ENCODE data around the gene SEMA4D.

Gene SEMA4D

DNA sequence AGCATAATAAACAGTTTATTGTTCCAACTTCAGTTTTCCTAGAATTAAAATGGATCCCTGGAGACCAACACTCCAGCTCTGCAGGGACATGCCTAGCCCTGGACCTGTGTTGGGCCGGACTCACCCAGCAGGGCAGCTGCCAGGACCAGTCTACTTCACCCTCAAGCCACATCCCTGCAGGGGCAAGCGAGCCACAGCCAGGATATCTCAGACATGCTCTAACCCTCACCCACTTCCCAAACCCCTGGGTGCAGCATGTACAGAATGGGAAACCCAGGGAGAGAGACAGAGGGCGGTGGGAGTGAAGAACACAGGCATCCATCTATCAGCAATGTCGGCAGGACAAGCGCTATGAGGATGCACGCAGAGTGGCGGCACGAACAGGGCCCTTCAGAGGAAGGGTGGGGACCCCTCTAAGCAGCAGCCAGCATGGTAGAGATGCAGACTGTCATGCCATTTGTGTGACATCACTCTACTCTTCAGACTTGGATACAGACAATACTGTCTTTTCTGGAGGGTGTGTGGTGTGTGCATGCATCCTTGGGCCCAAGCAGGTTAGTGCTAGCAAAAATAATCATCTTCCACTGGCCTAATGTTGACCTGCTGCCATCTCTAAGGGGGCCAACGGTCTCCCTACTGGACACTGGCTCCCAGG, 83.1 kb downstream of the SEMA4D start:
- H3K9me3 ChIP-seq (ENCODE audit: low read length), result peaks cover 11% of the 10 kb centered on the region
- H3K36me3 ChIP-seq (ENCODE audit: insufficient read depth, low read length), result no peaks in the 10 kb centered on the region
- H3K4me1 ChIP-seq (ENCODE audit: insufficient read depth, low read length), result peaks cover 19% of the 10 kb centered on the region
- H2AFZ ChIP-seq (ENCODE audit: low read depth, low read length), result no peak overlapping the region
- H3K4me3 ChIP-seq (ENCODE audit: low read length), result no peak overlapping the region
- peaks cover 36% of the 10 kb centered on the region for H3K27me3 ChIP-seq (ENCODE audit: insufficient read depth, low read length)

DNA sequence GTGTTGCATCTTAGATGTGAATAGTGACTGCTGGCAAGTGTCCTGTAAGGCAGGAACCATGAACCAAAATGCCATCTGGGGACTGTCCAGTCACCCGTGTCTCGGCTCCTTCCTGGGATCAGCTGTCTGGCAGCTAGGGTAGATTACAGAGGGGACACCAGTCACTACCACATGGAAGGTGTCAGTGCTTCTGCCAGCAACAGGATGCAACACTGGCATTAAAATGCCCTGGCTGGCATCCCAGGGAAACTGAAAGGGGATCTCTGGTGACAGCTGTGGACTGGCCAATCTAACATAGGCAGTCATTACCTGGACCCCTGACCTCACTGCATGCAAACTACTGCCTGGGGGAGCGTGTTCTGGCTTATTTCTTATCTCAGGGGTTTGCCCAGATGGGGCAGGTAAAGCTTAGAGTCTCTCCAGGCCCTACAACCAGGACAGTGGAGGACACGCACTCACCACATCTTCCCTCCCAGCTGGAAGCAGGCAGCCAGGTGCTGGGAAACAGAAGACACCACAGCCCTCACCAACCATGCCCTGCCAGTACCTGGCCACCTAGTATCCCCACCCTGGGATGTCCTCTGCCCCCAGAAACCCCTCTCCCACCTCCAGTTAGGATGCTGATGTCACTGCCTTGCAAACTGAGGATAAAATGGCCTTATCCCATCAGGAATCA, 83.8 kb downstream of the SEMA4D start:
- Histone ChIP-seq H3K27me3 (ENCODE audit: insufficient read depth, low read length) (peaks cover 41% of the 10 kb centered on the region), H2AFZ (ENCODE audit: low read depth, low read length) (no peak overlapping the region), H3K4me3 (ENCODE audit: low read length) (no peak overlapping the region), H3K36me3 (ENCODE audit: insufficient read depth, low read length) (no peaks in the 10 kb centered on the region), H3K4me1 (ENCODE audit: insufficient read depth, low read length) (peaks cover 19% of the 10 kb centered on the region), H3K9me3 (ENCODE audit: low read length) (peaks cover 12% of the 10 kb centered on the region)

DNA sequence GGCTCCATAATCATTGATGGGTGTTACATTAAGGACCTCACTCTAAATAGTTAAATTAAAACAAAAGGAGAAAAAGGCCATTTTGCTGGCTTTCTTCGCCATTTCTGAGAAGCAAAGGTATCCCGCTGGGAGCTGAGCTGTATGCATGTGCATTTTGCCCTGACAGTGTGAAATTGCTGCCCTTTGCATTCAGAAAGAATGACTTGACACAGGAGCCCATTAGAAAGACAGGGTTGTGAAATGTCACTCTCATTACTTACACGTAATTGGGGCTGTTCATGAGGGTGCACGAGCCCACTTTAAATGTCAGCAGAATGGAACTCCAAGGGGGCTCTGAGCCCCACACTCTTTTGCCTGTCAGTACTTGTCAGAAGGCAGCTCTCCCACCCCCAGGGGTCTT, 85.0 kb downstream of the SEMA4D start:
- H3K36me3 ChIP-seq (ENCODE audit: insufficient read depth, low read length), result no peaks in the 10 kb centered on the region
- peaks cover 19% of the 10 kb centered on the region for H3K4me1 ChIP-seq (ENCODE audit: insufficient read depth, low read length)
- no peak overlapping the region for H3K4me3 ChIP-seq (ENCODE audit: low read length)
- peaks cover 46% of the 10 kb centered on the region for H3K27me3 ChIP-seq (ENCODE audit: insufficient read depth, low read length)
- H3K9me3 ChIP-seq (ENCODE audit: low read length), result peaks cover 12% of the 10 kb centered on the region
- H2AFZ ChIP-seq (ENCODE audit: low read depth, low read length), result no peak overlapping the region

DNA sequence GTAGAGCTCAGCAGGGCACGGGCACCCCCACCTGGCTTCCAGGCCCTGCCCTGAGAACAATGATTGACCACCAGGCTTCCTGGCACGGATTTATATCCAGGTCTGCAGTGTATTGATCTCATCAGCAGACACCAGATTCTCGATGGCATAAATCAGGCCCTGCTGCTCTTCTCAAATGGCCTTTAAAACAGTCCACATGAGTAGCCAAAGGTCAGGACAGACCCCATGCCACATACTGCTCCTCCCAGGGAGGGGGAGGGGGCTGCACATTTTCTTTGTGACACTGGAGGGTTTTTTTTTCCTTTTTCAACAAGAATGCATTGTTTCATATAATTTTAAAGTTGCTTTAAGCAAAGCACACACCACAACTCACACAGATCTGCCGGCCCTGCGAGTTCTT, 85.4 kb downstream of the SEMA4D start:
- peaks cover 11% of the 10 kb centered on the region for H3K9me3 ChIP-seq (ENCODE audit: low read length)
- H3K27me3 ChIP-seq (ENCODE audit: insufficient read depth, low read length), result peaks cover 43% of the 10 kb centered on the region
- no peak overlapping the region for H3K4me3 ChIP-seq (ENCODE audit: low read length)
- H3K36me3 ChIP-seq (ENCODE audit: insufficient read depth, low read length), result no peaks in the 10 kb centered on the region
- H2AFZ ChIP-seq (ENCODE audit: low read depth, low read length), result no peak overlapping the region
- peaks cover 19% of the 10 kb centered on the region for H3K4me1 ChIP-seq (ENCODE audit: insufficient read depth, low read length)

DNA sequence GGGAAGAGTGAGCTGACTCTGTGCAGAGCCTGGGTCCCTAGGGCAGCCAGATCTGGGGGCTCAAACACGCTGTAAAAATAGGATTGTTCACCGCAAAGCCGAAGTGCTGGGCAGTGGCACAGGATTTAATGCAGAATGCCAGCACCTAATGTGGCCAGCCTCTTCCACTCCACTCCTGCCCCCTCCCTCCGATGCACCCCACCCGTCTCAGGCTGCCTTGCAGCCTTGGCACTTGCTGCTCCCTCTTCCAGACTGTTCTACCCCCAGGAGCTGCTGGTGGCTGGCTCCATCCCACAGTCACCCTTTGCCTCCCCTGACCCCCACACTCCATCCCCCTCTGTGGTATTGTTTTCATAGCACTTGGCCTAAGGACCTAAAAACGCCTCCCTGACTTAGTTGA, 86.2 kb downstream of the SEMA4D start:
- peaks cover 19% of the 10 kb centered on the region for H3K4me1 ChIP-seq (ENCODE audit: insufficient read depth, low read length)
- H2AFZ ChIP-seq (ENCODE audit: low read depth, low read length), result no peak overlapping the region
- peaks cover 14% of the 10 kb centered on the region for H3K9me3 ChIP-seq (ENCODE audit: low read length)
- H3K27me3 ChIP-seq (ENCODE audit: insufficient read depth, low read length), result peaks cover 45% of the 10 kb centered on the region
- H3K36me3 ChIP-seq (ENCODE audit: insufficient read depth, low read length), result no peaks in the 10 kb centered on the region
- H3K4me3 ChIP-seq (ENCODE audit: low read length), result no peak overlapping the region

DNA sequence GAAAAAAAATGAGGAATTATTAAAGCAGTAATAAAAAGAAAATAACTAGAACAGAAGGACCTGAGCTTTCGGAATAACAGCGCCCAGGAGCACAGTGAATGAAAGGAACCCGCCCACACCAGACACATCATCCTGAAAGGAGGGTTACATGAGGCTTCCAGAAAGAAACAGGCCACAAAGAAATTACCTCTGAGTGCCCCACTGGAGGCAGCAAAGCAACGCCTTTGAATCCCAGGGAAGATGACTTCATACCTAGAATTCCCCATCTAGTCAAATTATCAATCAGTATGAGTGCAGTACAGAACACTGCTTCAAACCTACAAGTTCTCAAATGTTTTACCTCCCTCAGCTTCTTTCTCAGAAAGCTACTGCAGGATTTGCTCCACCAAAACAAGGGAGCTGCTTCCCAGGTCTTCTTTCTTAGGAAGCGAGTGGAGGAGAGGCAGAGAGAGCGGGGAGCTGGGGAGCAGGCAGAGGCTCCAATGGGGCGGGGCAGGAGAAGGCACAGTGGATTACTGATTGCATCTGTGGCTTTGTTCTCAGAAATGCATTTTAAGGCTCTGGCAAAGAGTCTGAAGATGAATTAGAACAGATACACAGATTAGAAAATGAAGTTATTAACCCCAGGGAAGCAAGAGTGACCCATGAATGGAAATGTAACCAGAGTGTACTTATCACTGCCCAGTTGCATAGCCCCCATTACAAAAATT, 87.1 kb downstream of the SEMA4D start:
- H3K27me3 ChIP-seq (ENCODE audit: insufficient read depth, low read length), result peaks cover 41% of the 10 kb centered on the region
- peaks cover 19% of the 10 kb centered on the region for H3K4me1 ChIP-seq (ENCODE audit: insufficient read depth, low read length)
- H3K9me3 ChIP-seq (ENCODE audit: low read length), result peaks cover 10% of the 10 kb centered on the region
- H2AFZ ChIP-seq (ENCODE audit: low read depth, low read length), result no peak overlapping the region
- H3K4me3 ChIP-seq (ENCODE audit: low read length), result no peak overlapping the region
- H3K36me3 ChIP-seq (ENCODE audit: insufficient read depth, low read length), result no peaks in the 10 kb centered on the region

DNA sequence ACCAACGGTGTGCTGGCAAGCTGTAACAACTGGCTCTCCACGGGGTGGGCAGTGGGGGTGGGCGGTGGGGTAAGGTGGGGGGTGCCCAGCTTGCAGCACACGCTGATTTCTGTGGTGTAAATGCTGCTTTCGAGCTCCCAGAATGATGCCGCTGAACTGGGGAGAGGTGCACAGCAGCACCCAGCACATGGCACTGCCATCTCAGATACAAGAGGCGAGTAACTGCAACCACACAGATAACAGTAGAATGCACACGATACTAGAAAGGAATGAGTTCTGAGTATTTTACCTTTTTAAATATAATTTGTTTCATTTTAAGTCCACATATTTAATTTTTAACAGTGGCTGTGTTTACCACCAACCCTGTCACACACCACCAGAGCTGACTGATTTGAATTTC, 87.9 kb downstream of the SEMA4D start:
- no peak overlapping the region for H2AFZ ChIP-seq (ENCODE audit: low read depth, low read length)
- H3K36me3 ChIP-seq (ENCODE audit: insufficient read depth, low read length), result no peaks in the 10 kb centered on the region
- peaks cover 35% of the 10 kb centered on the region for H3K27me3 ChIP-seq (ENCODE audit: insufficient read depth, low read length)
- peaks cover 19% of the 10 kb centered on the region for H3K4me1 ChIP-seq (ENCODE audit: insufficient read depth, low read length)
- H3K4me3 ChIP-seq (ENCODE audit: low read length), result no peak overlapping the region
- H3K9me3 ChIP-seq (ENCODE audit: low read length), result peaks cover 10% of the 10 kb centered on the region

DNA sequence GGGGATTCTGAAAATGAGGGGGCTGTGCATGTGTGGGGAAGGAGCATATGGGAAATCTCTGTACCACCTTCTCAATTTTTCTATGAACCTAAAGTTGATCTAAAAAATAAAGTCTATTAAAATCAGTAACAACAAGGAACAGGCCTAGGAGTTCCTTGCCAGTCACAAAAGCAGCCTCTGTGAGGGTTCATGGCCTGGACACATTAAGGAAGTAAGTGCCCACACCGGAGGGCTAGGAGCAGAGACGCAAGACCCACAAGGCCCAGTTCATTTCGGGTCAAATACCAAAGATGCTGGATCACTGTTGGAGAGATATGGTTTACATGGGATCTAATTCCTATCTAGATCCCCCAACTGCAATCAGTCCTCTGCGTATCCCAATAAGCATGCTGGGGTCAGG, 88.4 kb downstream of the SEMA4D start:
- Histone ChIP-seq H3K36me3 (ENCODE audit: insufficient read depth, low read length) (no peaks in the 10 kb centered on the region), H3K27me3 (ENCODE audit: insufficient read depth, low read length) (peaks cover 30% of the 10 kb centered on the region), H2AFZ (ENCODE audit: low read depth, low read length) (no peak overlapping the region), H3K4me3 (ENCODE audit: low read length) (no peak overlapping the region), H3K9me3 (ENCODE audit: low read length) (peaks cover 10% of the 10 kb centered on the region), H3K4me1 (ENCODE audit: insufficient read depth, low read length) (peaks cover 19% of the 10 kb centered on the region)

DNA sequence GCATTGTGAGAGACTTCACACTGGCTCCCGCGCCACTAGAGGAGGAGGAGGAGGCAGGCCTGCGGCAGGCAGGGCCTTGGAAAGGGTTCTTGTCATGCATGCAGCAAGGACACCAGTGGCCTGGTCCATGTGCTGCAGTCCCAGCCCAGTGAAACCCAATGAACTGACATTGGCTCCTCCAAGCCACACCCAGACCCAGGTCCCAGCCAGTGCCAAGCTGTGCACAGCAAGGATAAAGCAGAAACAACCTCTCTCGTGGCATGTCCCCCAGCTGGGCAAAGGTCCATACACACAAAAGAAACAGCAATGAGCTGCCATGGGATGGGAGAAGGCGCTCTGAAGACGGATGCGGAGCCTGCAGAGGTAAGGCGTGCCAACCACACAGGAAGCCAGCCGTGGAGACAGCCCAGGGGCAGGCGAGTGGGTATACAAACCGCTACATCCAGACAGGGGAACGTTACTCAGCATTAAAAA, 89.2 kb downstream of the SEMA4D start:
- no peak overlapping the region for H3K4me3 ChIP-seq (ENCODE audit: low read length)
- H3K27me3 ChIP-seq (ENCODE audit: insufficient read depth, low read length), result peaks cover 30% of the 10 kb centered on the region
- no peak overlapping the region for H2AFZ ChIP-seq (ENCODE audit: low read depth, low read length)
- no peaks in the 10 kb centered on the region for H3K36me3 ChIP-seq (ENCODE audit: insufficient read depth, low read length)
- H3K9me3 ChIP-seq (ENCODE audit: low read length), result peaks cover 10% of the 10 kb centered on the region
- H3K4me1 ChIP-seq (ENCODE audit: insufficient read depth, low read length), result peaks cover 19% of the 10 kb centered on the region

DNA sequence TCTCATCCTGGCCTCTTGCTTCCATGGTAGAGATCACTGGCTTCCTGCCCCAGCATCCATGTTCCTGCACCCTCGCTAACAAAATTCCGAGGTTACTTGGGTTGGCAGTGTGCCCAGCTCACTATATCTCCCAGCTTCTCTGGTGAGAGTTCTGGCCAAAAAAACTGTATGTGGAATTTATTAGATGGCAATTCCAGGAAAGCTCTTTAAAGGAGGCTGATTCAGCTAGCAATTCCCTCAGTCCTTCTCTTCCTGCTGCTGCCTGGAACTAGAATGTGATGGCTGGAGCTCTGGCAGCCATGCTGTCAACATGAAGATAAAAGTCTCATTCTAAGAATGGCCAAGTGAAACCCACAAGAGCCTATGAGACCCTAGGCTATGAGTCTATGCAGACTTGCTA, 90.8 kb downstream of the SEMA4D start:
- H3K4me3 ChIP-seq (ENCODE audit: low read length), result no peak overlapping the region
- H3K27me3 ChIP-seq (ENCODE audit: insufficient read depth, low read length), result peaks cover 30% of the 10 kb centered on the region
- peaks cover 10% of the 10 kb centered on the region for H3K9me3 ChIP-seq (ENCODE audit: low read length)
- H3K36me3 ChIP-seq (ENCODE audit: insufficient read depth, low read length), result no peaks in the 10 kb centered on the region
- no peak overlapping the region for H2AFZ ChIP-seq (ENCODE audit: low read depth, low read length)
- peaks cover 7% of the 10 kb centered on the region for H3K4me1 ChIP-seq (ENCODE audit: insufficient read depth, low read length)

DNA sequence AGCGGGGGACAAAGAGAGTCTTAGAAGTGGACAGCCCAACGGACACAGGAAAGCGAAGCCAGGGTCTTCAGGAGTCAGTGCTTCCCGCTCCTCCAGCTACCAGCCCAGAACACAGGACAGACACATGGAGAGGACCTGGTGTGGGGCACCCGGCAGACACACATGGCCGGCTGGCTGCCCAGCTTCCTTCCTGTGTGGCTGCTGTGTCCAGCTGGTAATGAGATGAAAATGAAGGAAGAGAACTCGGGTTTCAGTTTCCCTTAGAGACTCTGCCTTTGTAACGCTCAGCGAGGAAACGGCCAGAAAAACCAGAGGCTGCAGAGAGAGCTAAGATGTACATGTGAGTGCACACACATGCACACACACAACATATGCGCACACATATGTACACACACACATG, 92.1 kb downstream of the SEMA4D start:
- no peak overlapping the region for H2AFZ ChIP-seq (ENCODE audit: low read depth, low read length)
- no peak overlapping the region for H3K4me3 ChIP-seq (ENCODE audit: low read length)
- no peaks in the 10 kb centered on the region for H3K36me3 ChIP-seq (ENCODE audit: insufficient read depth, low read length)
- H3K27me3 ChIP-seq (ENCODE audit: insufficient read depth, low read length), result peaks cover 22% of the 10 kb centered on the region
- peaks cover 10% of the 10 kb centered on the region for H3K9me3 ChIP-seq (ENCODE audit: low read length)
- no peaks in the 10 kb centered on the region for H3K4me1 ChIP-seq (ENCODE audit: insufficient read depth, low read length)

DNA sequence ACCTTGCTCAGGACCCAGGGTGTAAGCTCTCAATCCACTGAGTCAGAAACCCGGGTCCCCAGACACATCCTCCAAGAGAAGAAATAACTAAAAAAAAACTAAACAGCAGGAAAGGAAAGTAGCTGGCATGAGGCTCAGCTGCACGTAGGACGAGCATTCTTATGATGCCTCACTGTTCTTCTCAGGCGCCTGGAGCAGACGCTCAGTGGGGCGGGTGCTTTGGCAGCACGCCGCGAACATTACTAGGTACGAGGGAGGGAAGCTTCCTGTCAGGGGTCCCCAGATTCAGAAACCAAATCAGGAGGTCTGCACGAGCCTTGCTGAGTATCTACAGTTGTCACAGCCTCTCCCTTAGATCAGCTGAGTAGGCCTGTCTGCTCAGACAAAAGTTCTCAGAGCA, 93.8 kb downstream of the SEMA4D start:
- no peak overlapping the region for H2AFZ ChIP-seq (ENCODE audit: low read depth, low read length)

DNA sequence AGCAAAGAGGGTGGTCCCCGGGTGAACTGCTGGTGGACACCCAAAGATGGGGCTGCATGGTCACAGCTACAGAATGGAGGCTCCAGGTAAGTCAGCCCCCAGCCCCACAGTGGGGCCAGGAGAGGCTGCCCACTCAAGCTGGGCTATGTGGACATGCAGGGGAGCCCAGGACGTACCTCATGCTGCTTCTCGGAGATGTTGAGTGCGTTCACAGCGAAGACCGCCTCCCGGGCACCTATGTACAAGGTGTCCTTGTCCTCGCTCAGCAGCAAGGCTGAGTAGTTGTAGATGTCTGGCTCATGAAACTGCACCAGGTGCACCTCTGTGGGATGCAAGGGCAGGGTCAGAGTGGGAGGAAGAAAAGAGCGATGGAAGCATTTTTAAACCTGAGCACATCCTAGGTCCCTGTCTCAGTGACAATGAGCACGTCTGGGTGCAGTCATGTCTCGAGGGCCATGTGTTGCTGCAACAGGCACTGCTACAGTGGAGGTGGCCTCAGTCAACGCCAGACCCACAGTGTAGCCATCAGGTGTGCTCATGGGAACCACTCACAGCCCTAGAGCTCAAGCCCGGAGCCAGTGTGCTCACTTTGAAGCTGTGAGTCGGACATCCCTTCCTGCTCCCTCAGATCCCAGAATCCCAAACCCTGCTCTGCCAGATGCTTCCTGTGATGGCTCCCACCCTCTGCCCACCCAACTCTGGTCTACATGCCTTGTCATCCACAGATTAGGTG, 95.1 kb downstream of the SEMA4D start:
- peaks cover 7% of the 10 kb centered on the region for H3K27me3 ChIP-seq (ENCODE audit: insufficient read depth, low read length)
- H2AFZ ChIP-seq (ENCODE audit: low read depth, low read length), result no peak overlapping the region
- H3K4me3 ChIP-seq (ENCODE audit: low read length), result no peak overlapping the region
- no peaks in the 10 kb centered on the region for H3K36me3 ChIP-seq (ENCODE audit: insufficient read depth, low read length)
- H3K9me3 ChIP-seq (ENCODE audit: low read length), result peaks cover 4% of the 10 kb centered on the region
- no peaks in the 10 kb centered on the region for H3K4me1 ChIP-seq (ENCODE audit: insufficient read depth, low read length)

More for the DNA sequence above, 93.8 kb downstream of the SEMA4D start:
- peaks cover 17% of the 10 kb centered on the region for H3K27me3 ChIP-seq (ENCODE audit: insufficient read depth, low read length)
- peaks cover 7% of the 10 kb centered on the region for H3K9me3 ChIP-seq (ENCODE audit: low read length)
- H3K4me3 ChIP-seq (ENCODE audit: low read length), result no peak overlapping the region
- no peaks in the 10 kb centered on the region for H3K4me1 ChIP-seq (ENCODE audit: insufficient read depth, low read length)
- H3K36me3 ChIP-seq (ENCODE audit: insufficient read depth, low read length), result no peaks in the 10 kb centered on the region
